Gastroesophageal sphincter (tissue), 3 donors: ENCODE measurements around the gene KLHL11.
A peak's percentile ranks its signal among the peaks of the same experiment; 100 is the strongest.

Experiments used
- POLR2A ChIP-seq, 2 donors: fragments of 450-650 bp; IDR thresholded peaks; one replicate each; pipeline ENCODE4 v1.6.1; 2017; ENCODE audit warnings: antibody characterized with exemption in 2 of 2, mild to moderate bottlenecking in 2 of 2, moderate library complexity in 1 of 2
- TF ChIP-seq, protein P1 (sequence below), 4 experiments: fragments of 200-600 bp in 2 of 4; fragments of 450-650 bp in 2 of 4; sonication (generic) in 1 of 4; IDR thresholded peaks; one replicate each; pipeline ENCODE4 v1.5.1; 2017 to 2019; ENCODE audit warnings: antibody characterized with exemption in 4 of 4, mild to moderate bottlenecking in 2 of 4, moderate library complexity in 2 of 4

DNA sequence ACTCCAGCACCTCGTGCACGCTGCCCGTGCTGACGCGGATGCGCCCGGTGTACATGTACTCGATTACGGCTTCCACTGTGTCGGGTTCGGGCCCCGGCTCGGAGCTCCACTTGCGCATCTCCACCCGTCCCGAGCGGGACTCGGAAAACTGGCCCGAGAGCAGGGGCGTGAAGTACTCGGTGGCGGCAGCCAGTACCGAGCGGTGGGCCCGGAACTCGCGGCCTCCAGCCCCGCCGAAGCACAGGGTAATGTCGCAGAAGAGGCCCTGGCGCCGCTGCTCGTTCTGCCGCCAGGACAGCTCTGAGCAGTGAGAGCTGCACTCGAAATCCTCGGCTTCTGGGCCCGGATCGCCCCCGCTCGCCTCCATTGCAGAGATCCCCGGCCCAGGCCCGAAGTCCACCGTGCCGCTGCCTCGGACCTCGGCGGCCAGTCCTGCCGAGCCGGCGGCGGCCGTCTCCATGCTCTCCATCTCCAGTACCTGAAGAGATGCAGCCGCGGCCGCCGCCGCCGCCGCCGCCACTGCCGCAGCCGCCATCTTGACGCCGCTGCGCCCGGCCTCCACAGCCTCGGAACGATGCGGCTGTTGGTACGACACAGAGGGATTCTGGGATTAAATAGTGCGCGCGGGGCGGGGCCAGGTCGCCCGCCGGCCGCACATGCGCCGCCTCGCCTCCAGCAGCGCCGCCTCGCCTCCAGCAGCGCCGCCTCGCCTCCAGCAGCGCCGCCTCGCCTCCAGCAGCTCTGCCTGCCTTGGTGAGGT, at the start of gene KLHL11:
- TF ChIP-seq, protein P1, sequence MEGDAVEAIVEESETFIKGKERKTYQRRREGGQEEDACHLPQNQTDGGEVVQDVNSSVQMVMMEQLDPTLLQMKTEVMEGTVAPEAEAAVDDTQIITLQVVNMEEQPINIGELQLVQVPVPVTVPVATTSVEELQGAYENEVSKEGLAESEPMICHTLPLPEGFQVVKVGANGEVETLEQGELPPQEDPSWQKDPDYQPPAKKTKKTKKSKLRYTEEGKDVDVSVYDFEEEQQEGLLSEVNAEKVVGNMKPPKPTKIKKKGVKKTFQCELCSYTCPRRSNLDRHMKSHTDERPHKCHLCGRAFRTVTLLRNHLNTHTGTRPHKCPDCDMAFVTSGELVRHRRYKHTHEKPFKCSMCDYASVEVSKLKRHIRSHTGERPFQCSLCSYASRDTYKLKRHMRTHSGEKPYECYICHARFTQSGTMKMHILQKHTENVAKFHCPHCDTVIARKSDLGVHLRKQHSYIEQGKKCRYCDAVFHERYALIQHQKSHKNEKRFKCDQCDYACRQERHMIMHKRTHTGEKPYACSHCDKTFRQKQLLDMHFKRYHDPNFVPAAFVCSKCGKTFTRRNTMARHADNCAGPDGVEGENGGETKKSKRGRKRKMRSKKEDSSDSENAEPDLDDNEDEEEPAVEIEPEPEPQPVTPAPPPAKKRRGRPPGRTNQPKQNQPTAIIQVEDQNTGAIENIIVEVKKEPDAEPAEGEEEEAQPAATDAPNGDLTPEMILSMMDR (IDR thresholded peaks at IDR 0.05) = peak in 1 of 4 experiments; percentile 12
- peak; percentile 79 to 85 for TF ChIP-seq POLR2A (IDR thresholded peaks at IDR 0.05)
